GM23338 (cell line): ENCODE data around the gene FDXR. TPM values are rescaled to one million over a fixed set of nuclear protein-coding genes. Genes with fewer than 3 reads are reported as not detected.

Source experiments
- ATAC-seq: fragments of 200-7000 bp; cut with Tn5 transposase; 3 replicates; pipeline ENCODE4 v1.9.1; 2020
- DNase-seq: peaks from one replicate; pipeline ENCODE4 v3.0.0-alpha.2; 2015; ENCODE audit warnings: low spot score
- H2AFZ ChIP-seq: fragments of 200-600 bp; sonication (generic); 2 replicates; pipeline ENCODE4 v1.8.0; 2016; ENCODE audit warnings: antibody characterized with exemption, mild to moderate bottlenecking, moderate library complexity
- H3F3A ChIP-seq: fragments of 200-600 bp; sonication (generic); replicated peaks from 2 replicates; pipeline ENCODE4 v1.8.0; 2017; ENCODE audit warnings: antibody characterized with exemption, mixed run types, low read depth
- H3K27ac ChIP-seq: fragments of 200-600 bp; sonication (generic); 2 replicates; pipeline ENCODE4 v1.6.1; 2016; ENCODE audit warnings: low read depth
- H3K27me3 ChIP-seq: fragments of 200-600 bp; sonication (generic); 2 replicates; pipeline ENCODE4 v1.8.0; 2016; ENCODE audit warnings: mild to moderate bottlenecking, mixed run types, moderate library complexity; ENCODE audit not compliant: insufficient read depth
- H3K36me3 ChIP-seq: fragments of 200-600 bp; sonication (generic); 2 replicates; pipeline ENCODE4 v1.8.0; 2016; ENCODE audit warnings: mild to moderate bottlenecking; ENCODE audit not compliant: insufficient read depth
- H3K4me1 ChIP-seq: fragments of 200-600 bp; sonication (generic); 2 replicates; pipeline ENCODE4 v1.8.0; 2016; ENCODE audit warnings: mild to moderate bottlenecking, moderate library complexity; ENCODE audit not compliant: insufficient read depth
- H3K4me2 ChIP-seq: fragments of 200-600 bp; sonication (generic); 2 replicates; pipeline ENCODE4 v1.7.1; 2017; ENCODE audit warnings: mixed run types
- H3K4me3 ChIP-seq: fragments of 200-600 bp; sonication (generic); 2 replicates; pipeline ENCODE4 v1.6.1; 2016; ENCODE audit warnings: mixed run types
- H3K79me2 ChIP-seq: fragments of 200-600 bp; sonication (generic); replicated peaks from 2 replicates; pipeline ENCODE4 v1.8.0; 2017; ENCODE audit warnings: mild to moderate bottlenecking; ENCODE audit not compliant: insufficient read depth
- H3K9me2 ChIP-seq: fragments of 200-600 bp; sonication (generic); 2 replicates; pipeline ENCODE4 v1.8.0; 2017; ENCODE audit not compliant: insufficient read depth
- H4K20me1 ChIP-seq: fragments of 200-600 bp; sonication (generic); replicated peaks from 2 replicates; pipeline ENCODE4 v1.8.0; 2017; ENCODE audit warnings: mild to moderate bottlenecking; ENCODE audit not compliant: insufficient read depth
- H3K27ac Mint-ChIP-seq: 2 replicates; pipeline ENCODE4 v1.8.0; 2020; ENCODE audit warnings: inconsistent platforms, mild to moderate bottlenecking, moderate library complexity, mixed read lengths
- H3K27me3 Mint-ChIP-seq: 3 replicates; pipeline ENCODE4 v1.8.0; 2022; ENCODE audit warnings: low read depth, mild to moderate bottlenecking, moderate library complexity, mixed read lengths, inconsistent platforms; ENCODE audit not compliant: insufficient read depth, poor library complexity
- H3K36me3 Mint-ChIP-seq: 3 replicates; pipeline ENCODE4 v1.8.0; 2021; ENCODE audit warnings: low read depth, mild to moderate bottlenecking, inconsistent platforms, moderate library complexity, mixed read lengths
- H3K4me1 Mint-ChIP-seq: 3 replicates; pipeline ENCODE4 v1.8.0; 2020; ENCODE audit warnings: mild to moderate bottlenecking, inconsistent platforms, mixed read lengths
- H3K4me3 Mint-ChIP-seq: 3 replicates; pipeline ENCODE4 v1.8.0; 2021; ENCODE audit warnings: moderate library complexity, mild to moderate bottlenecking, inconsistent platforms, mixed read lengths
- H3K9me3 Mint-ChIP-seq: 3 replicates; pipeline ENCODE4 v1.8.0; 2020; ENCODE audit warnings: moderate library complexity, mild to moderate bottlenecking, inconsistent platforms, mixed read lengths
- STAT1 ChIP-seq: IDR thresholded peaks from one replicate; pipeline ENCODE4 v1.6.1; 2016; ENCODE audit warnings: antibody characterized with exemption; ENCODE audit not compliant: unreplicated experiment
- polyA plus RNA-seq: library from polyadenylated mRNA; unstranded; fragments of >200 nt; fragmentation: Nextera tagmentation; extraction: Ambion mirVana; gene quantifications from 2 replicates; pipeline ENCODE4 v1.2.1, GENCODE V29; 2016
- total RNA-seq: library from RNA; depleted of rRNA; stranded (reverse); fragments of >200 nt; shearing (Covaris generic); gene quantifications from 2 replicates; pipeline ENCODE4 v1.2.3, GENCODE V29; 2014
- TF ChIP-seq, protein P1 (sequence below): IDR thresholded peaks from 2 replicates; pipeline ENCODE4 v1.6.1; 2016; ENCODE audit warnings: antibody characterized with exemption
- TF ChIP-seq, protein P2 (sequence below), 2 experiments: fragments of 200-600 bp in 1 of 2; sonication (generic) in 1 of 2; conservative IDR thresholded peaks; 2 replicates each; pipeline versions ENCODE4 v1.5.1 to v1.6.1; 2016 to 2017; ENCODE audit warnings: antibody characterized with exemption in 2 of 2, low read depth in 2 of 2, mild to moderate bottlenecking in 2 of 2, moderate library complexity in 1 of 2
- TF ChIP-seq, protein P3 (sequence below): fragments of 250-450 bp; sonication (Bioruptor Pico); IDR thresholded peaks from 2 replicates; pipeline ENCODE4 v1.5.0; 2020; ENCODE audit warnings: mild to moderate bottlenecking, moderate library complexity
- TF ChIP-seq, protein P4 (sequence below): IDR thresholded peaks from one replicate; pipeline ENCODE4 v1.6.1; 2018; ENCODE audit warnings: antibody characterized with exemption; ENCODE audit not compliant: unreplicated experiment

The FDXR gene
- total and polyA plus RNA-seq, 2 experiments from 2014 or later = 21.7 to 33.1 TPM

DNA sequence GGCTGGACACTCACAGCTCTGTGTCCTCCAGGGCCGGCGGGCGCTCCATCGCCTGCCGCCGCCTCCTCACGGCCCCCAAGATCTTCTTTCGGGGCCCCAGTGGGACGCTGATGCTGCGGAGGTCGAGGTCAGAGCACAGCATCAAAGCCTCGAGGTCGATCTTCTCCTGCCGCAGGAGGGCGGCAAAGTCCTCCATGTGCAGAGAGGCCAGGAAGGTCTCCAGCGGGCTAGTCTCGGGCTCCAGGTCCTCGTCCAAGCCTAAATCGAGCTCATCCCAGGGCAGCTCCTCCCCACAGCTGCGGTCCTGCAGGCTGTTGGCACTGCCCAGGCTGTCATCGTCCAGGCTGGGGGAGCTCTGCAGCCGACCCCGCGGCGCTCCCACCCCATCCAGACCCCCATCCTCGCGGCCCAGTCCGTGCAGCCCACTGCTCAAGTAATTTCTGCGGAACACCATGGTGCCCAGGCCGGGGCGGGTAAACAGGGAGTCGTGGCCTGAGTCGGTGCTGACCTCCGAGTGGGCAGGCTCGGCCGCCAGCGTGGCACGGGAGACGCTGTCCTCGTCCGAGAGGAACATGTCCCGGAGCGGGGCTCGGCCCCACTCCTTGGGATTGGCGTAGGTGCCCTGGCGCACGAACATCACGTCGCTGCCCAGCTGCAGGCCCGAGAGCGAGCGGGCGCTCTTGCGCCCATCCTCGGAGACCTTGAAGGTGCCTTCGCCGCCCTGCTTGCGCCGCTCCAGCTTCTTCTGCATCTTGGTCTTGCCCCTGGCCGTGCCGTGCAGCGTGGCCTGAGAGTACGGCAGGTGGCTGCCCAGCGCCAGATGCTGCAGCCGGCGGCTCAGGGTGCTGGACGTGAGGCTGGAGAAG, 46.9 kb upstream of the FDXR start:
- Mint-ChIP-seq H3K4me1 (peaks cover 7% of the 10 kb centered on the region), H3K27me3 (peaks cover 35% of the 10 kb centered on the region), H3K9me3 (no peaks in the 10 kb centered on the region; the same call in 2 of the 3 replicates), H3K4me3 (no peak overlapping the region), H3K27ac (no peak overlapping the region), H3K36me3 (no peaks in the 10 kb centered on the region)
- H3K4me2 ChIP-seq = no peak overlapping the region; the same call in 1 of the 2 replicates
- DNase-seq = peak; percentile 82
- no peaks in the 10 kb centered on the region for H3K79me2 ChIP-seq
- TF ChIP-seq, protein P1, sequence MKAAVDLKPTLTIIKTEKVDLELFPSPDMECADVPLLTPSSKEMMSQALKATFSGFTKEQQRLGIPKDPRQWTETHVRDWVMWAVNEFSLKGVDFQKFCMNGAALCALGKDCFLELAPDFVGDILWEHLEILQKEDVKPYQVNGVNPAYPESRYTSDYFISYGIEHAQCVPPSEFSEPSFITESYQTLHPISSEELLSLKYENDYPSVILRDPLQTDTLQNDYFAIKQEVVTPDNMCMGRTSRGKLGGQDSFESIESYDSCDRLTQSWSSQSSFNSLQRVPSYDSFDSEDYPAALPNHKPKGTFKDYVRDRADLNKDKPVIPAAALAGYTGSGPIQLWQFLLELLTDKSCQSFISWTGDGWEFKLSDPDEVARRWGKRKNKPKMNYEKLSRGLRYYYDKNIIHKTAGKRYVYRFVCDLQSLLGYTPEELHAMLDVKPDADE = no peak
- TF ChIP-seq, protein P2, sequence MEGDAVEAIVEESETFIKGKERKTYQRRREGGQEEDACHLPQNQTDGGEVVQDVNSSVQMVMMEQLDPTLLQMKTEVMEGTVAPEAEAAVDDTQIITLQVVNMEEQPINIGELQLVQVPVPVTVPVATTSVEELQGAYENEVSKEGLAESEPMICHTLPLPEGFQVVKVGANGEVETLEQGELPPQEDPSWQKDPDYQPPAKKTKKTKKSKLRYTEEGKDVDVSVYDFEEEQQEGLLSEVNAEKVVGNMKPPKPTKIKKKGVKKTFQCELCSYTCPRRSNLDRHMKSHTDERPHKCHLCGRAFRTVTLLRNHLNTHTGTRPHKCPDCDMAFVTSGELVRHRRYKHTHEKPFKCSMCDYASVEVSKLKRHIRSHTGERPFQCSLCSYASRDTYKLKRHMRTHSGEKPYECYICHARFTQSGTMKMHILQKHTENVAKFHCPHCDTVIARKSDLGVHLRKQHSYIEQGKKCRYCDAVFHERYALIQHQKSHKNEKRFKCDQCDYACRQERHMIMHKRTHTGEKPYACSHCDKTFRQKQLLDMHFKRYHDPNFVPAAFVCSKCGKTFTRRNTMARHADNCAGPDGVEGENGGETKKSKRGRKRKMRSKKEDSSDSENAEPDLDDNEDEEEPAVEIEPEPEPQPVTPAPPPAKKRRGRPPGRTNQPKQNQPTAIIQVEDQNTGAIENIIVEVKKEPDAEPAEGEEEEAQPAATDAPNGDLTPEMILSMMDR (conservative IDR thresholded peaks at IDR 0.05; ENCODE audit: low read depth in 2 of 2) = peak; percentile 40 to 83
- H3F3A ChIP-seq = no peaks in the 10 kb centered on the region
- H3K36me3 ChIP-seq = no peaks in the 10 kb centered on the region
- no peak overlapping the region for H3K4me3 ChIP-seq
- ATAC-seq = peak; percentile 26
- H4K20me1 ChIP-seq = no peaks in the 10 kb centered on the region
- H3K27me3 ChIP-seq = peaks cover 40% of the 10 kb centered on the region
- H3K9me2 ChIP-seq = no peaks in the 10 kb centered on the region
- H3K27ac ChIP-seq = no peak overlapping the region
- H2AFZ ChIP-seq = 0 out of 2 replicates have a peak overlapping the region, but pooled peaks have one; percentile 52
- peaks cover 13% of the 10 kb centered on the region for H3K4me1 ChIP-seq

DNA sequence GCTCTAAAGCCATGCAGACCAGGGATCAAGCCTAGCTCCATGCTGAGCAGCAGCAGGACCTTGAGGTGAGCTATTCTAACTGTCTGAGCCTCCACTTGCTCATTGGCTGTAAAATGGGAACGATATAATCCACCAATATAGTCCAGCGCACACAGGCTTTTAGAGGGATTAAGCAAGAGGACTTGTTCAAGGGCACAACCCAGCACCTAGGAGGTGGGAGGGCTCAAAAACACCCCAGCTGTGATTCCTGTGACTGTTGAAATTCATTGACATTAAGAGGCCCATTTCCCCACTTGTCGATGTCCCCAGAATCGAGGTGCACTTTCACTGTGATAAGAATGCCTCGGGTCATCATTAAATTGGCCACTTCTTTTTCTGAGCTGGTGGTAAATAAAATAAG, 46.1 kb upstream of the FDXR start:
- no peak overlapping the region for H3K27ac Mint-ChIP-seq
- no peak overlapping the region for H3K4me3 ChIP-seq
- H3K4me1 Mint-ChIP-seq = peaks cover 7% of the 10 kb centered on the region
- H3K27ac ChIP-seq = no peak overlapping the region
- no peaks in the 10 kb centered on the region for H3F3A ChIP-seq
- no peak overlapping the region for H3K4me3 Mint-ChIP-seq
- peaks cover 33% of the 10 kb centered on the region for H3K27me3 ChIP-seq
- no peaks in the 10 kb centered on the region for H3K9me2 ChIP-seq
- H3K36me3 ChIP-seq = no peaks in the 10 kb centered on the region; the same call in 1 of the 2 replicates
- peaks cover 7% of the 10 kb centered on the region for H3K4me1 ChIP-seq
- peaks cover 28% of the 10 kb centered on the region for H3K27me3 Mint-ChIP-seq
- ATAC-seq (no peak), DNase-seq (no peak)
- no peaks in the 10 kb centered on the region for H3K79me2 ChIP-seq
- no peaks in the 10 kb centered on the region for H3K36me3 Mint-ChIP-seq
- no peak overlapping the region for H3K4me2 ChIP-seq
- H4K20me1 ChIP-seq = no peaks in the 10 kb centered on the region
- H3K9me3 Mint-ChIP-seq = no peaks in the 10 kb centered on the region; the same call in 2 of the 3 replicates
- no peak overlapping the region for H2AFZ ChIP-seq
- TF ChIP-seq, protein P3, sequence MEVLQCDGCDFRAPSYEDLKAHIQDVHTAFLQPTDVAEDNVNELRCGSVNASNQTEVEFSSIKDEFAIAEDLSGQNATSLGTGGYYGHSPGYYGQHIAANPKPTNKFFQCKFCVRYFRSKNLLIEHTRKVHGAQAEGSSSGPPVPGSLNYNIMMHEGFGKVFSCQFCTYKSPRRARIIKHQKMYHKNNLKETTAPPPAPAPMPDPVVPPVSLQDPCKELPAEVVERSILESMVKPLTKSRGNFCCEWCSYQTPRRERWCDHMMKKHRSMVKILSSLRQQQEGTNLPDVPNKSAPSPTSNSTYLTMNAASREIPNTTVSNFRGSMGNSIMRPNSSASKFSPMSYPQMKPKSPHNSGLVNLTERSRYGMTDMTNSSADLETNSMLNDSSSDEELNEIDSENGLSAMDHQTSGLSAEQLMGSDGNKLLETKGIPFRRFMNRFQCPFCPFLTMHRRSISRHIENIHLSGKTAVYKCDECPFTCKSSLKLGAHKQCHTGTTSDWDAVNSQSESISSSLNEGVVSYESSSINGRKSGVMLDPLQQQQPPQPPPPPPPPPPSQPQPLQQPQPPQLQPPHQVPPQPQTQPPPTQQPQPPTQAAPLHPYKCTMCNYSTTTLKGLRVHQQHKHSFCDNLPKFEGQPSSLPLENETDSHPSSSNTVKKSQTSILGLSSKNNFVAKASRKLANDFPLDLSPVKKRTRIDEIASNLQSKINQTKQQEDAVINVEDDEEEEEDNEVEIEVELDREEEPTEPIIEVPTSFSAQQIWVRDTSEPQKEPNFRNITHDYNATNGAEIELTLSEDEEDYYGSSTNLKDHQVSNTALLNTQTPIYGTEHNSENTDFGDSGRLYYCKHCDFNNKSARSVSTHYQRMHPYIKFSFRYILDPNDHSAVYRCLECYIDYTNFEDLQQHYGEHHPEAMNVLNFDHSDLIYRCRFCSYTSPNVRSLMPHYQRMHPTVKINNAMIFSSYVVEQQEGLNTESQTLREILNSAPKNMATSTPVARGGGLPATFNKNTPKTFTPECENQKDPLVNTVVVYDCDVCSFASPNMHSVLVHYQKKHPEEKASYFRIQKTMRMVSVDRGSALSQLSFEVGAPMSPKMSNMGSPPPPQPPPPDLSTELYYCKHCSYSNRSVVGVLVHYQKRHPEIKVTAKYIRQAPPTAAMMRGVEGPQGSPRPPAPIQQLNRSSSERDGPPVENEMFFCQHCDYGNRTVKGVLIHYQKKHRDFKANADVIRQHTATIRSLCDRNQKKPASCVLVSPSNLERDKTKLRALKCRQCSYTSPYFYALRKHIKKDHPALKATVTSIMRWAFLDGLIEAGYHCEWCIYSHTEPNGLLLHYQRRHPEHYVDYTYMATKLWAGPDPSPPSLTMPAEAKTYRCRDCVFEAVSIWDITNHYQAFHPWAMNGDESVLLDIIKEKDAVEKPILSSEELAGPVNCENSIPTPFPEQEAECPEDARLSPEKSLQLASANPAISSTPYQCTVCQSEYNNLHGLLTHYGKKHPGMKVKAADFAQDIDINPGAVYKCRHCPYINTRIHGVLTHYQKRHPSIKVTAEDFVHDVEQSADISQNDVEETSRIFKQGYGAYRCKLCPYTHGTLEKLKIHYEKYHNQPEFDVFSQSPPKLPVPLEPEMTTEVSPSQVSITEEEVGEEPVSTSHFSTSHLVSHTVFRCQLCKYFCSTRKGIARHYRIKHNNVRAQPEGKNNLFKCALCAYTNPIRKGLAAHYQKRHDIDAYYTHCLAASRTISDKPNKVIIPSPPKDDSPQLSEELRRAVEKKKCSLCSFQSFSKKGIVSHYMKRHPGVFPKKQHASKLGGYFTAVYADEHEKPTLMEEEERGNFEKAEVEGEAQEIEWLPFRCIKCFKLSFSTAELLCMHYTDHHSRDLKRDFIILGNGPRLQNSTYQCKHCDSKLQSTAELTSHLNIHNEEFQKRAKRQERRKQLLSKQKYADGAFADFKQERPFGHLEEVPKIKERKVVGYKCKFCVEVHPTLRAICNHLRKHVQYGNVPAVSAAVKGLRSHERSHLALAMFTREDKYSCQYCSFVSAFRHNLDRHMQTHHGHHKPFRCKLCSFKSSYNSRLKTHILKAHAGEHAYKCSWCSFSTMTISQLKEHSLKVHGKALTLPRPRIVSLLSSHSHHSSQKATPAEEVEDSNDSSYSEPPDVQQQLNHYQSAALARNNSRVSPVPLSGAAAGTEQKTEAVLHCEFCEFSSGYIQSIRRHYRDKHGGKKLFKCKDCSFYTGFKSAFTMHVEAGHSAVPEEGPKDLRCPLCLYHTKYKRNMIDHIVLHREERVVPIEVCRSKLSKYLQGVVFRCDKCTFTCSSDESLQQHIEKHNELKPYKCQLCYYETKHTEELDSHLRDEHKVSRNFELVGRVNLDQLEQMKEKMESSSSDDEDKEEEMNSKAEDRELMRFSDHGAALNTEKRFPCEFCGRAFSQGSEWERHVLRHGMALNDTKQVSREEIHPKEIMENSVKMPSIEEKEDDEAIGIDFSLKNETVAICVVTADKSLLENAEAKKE (CRISPR knock-in tag) = no peak
- no peak for TF ChIP-seq STAT1
- TF ChIP-seq, protein P4, sequence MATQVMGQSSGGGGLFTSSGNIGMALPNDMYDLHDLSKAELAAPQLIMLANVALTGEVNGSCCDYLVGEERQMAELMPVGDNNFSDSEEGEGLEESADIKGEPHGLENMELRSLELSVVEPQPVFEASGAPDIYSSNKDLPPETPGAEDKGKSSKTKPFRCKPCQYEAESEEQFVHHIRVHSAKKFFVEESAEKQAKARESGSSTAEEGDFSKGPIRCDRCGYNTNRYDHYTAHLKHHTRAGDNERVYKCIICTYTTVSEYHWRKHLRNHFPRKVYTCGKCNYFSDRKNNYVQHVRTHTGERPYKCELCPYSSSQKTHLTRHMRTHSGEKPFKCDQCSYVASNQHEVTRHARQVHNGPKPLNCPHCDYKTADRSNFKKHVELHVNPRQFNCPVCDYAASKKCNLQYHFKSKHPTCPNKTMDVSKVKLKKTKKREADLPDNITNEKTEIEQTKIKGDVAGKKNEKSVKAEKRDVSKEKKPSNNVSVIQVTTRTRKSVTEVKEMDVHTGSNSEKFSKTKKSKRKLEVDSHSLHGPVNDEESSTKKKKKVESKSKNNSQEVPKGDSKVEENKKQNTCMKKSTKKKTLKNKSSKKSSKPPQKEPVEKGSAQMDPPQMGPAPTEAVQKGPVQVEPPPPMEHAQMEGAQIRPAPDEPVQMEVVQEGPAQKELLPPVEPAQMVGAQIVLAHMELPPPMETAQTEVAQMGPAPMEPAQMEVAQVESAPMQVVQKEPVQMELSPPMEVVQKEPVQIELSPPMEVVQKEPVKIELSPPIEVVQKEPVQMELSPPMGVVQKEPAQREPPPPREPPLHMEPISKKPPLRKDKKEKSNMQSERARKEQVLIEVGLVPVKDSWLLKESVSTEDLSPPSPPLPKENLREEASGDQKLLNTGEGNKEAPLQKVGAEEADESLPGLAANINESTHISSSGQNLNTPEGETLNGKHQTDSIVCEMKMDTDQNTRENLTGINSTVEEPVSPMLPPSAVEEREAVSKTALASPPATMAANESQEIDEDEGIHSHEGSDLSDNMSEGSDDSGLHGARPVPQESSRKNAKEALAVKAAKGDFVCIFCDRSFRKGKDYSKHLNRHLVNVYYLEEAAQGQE = no peak
